ENCODE results near the gene GAB4. TPM values are rescaled to one million over a fixed set of nuclear protein-coding genes. Genes with fewer than 3 reads are reported as not detected.

Gene GAB4
- polyA plus RNA-seq, 2 of the 4 experiments (the other 2 are of a cell fraction), result not detected

DNA sequence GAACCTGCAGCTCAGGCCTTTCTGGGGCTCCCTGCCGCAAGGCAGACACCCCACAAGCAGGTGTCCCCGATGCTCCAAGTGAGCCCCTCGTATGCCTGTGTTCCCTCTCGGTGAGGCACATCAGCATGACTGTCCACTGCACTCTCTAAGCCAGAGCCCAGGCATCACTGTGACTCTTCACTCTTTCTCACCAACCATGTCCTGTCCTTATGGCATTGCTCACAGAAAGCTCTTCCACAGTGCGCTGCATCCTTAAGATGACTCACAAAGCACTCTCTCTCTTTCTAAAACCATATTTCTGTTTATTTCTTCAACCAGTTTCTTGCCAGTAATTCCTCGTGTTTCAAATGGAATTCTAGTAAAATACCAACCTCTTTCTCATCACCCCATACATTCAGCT is 18.1 kb downstream of the GAB4 start:
- TF ChIP-seq ZFP36 (IDR thresholded peaks at IDR 0.05; ENCODE audit: borderline replicate concordance, partially characterized antibody), result no peak
- no peak for TF ChIP-seq RARB (CRISPR knock-in tag; IDR thresholded peaks at IDR 0.05)
- TF ChIP-seq FOSB (CRISPR knock-in tag; IDR thresholded peaks at IDR 0.05), result no peak
- H3K27ac ChIP-seq, result no peak overlapping the region
- no peak overlapping the region for H3K4me2 ChIP-seq
- H3K4me3 ChIP-seq, result no peak overlapping the region
- no peaks in the 10 kb centered on the region for H3K9me3 ChIP-seq
- FAIRE-seq, result no peak
- ChIA-PET CTCF (interaction anchor here (0.7 kb wide), 1 partner anchor 85 kb away, joined by 3 read pairs; no protein-coding TSS in a partner anchor), POLR2A (no interaction called here)
- no peak for DNase-seq (ENCODE audit: low read depth in 1 of 2, low spot score in 1 of 2)
- WGBS (ENCODE audit: missing lambda C conversion rate), result 22% methylated on average over 6 of the region's 6 CpGs
- ATAC-seq, result no peak
- H3K4me1 ChIP-seq, result no peaks in the 10 kb centered on the region

- Histone ChIP-seq H3K4me2 (no peak overlapping the region), H3K4me1 (no peaks in the 10 kb centered on the region), H3K4me3 (no peak overlapping the region), H3K27ac (no peak overlapping the region), H3K9me3 (no peaks in the 10 kb centered on the region)
- WGBS (ENCODE audit: missing lambda C conversion rate), result 70% methylated on average over 2 of the region's 6 CpGs
- POLR2A ChIA-PET, result no interaction called here
- FAIRE-seq (no peak), ATAC-seq (no peak), DNase-seq (ENCODE audit: low read depth in 1 of 2, low spot score in 1 of 2) (no peak)
- no peak for TF ChIP-seq FOSL2 (IDR thresholded peaks at IDR 0.05)
- TF ChIP-seq FOSL2 (CRISPR knock-in tag; IDR thresholded peaks at IDR 0.05), result no peak
- TF ChIP-seq CBX2 (IDR thresholded peaks at IDR 0.05; ENCODE audit: borderline replicate concordance, low read depth), result no peak
- TF ChIP-seq TP53 (CRISPR knock-in tag; IDR thresholded peaks at IDR 0.05), result no peak
- no peak for TF ChIP-seq FOXS1 (CRISPR knock-in tag; IDR thresholded peaks at IDR 0.05)
- TF ChIP-seq, protein P1, sequence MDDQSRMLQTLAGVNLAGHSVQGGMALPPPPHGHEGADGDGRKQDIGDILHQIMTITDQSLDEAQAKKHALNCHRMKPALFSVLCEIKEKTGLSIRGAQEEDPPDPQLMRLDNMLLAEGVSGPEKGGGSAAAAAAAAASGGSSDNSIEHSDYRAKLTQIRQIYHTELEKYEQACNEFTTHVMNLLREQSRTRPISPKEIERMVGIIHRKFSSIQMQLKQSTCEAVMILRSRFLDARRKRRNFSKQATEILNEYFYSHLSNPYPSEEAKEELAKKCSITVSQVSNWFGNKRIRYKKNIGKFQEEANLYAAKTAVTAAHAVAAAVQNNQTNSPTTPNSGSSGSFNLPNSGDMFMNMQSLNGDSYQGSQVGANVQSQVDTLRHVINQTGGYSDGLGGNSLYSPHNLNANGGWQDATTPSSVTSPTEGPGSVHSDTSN (IDR thresholded peaks at IDR 0.05), result no peak
- TF ChIP-seq, protein P2, sequence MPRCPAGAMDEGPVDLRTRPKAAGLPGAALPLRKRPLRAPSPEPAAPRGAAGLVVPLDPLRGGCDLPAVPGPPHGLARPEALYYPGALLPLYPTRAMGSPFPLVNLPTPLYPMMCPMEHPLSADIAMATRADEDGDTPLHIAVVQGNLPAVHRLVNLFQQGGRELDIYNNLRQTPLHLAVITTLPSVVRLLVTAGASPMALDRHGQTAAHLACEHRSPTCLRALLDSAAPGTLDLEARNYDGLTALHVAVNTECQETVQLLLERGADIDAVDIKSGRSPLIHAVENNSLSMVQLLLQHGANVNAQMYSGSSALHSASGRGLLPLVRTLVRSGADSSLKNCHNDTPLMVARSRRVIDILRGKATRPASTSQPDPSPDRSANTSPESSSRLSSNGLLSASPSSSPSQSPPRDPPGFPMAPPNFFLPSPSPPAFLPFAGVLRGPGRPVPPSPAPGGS (IDR thresholded peaks at IDR 0.05), result no peak
- no peak for TF ChIP-seq NFE2L2 (conservative IDR thresholded peaks at IDR 0.05; ENCODE audit: low read length)
- no peak for TF ChIP-seq KDM5A (IDR thresholded peaks at IDR 0.05)
- no peak for TF ChIP-seq ZSCAN20 (CRISPR knock-in tag; IDR thresholded peaks at IDR 0.05)
- TF ChIP-seq ZC3H11A (IDR thresholded peaks at IDR 0.05), result no peak
- TF ChIP-seq, protein P3, sequence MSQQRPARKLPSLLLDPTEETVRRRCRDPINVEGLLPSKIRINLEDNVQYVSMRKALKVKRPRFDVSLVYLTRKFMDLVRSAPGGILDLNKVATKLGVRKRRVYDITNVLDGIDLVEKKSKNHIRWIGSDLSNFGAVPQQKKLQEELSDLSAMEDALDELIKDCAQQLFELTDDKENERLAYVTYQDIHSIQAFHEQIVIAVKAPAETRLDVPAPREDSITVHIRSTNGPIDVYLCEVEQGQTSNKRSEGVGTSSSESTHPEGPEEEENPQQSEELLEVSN (IDR thresholded peaks at IDR 0.05; ENCODE audit: borderline replicate concordance, low read depth), result no peak
- no peak for TF ChIP-seq NPAS2 (CRISPR knock-in tag; IDR thresholded peaks at IDR 0.05; ENCODE audit: borderline replicate concordance)
- no peak for TF ChIP-seq POLR2A (IDR thresholded peaks at IDR 0.05; ENCODE audit: low read length)
- TF ChIP-seq RNF2 (IDR thresholded peaks at IDR 0.05; ENCODE audit: borderline replicate concordance, low read depth), result no peak
- TF ChIP-seq MAZ (IDR thresholded peaks at IDR 0.05; ENCODE audit: borderline replicate concordance, low read depth, low read length), result no peak
- TF ChIP-seq MYC (IDR thresholded peaks at IDR 0.05; ENCODE audit: borderline replicate concordance, low read length), result no peak
- TF ChIP-seq REST (IDR thresholded peaks at IDR 0.05), result no peak
- TF ChIP-seq HOXA7 (CRISPR knock-in tag; IDR thresholded peaks at IDR 0.05), result no peak
- no peak for TF ChIP-seq HEYL (CRISPR knock-in tag; IDR thresholded peaks at IDR 0.05)
- CTCF ChIA-PET, result no interaction called here
Measured at GRCh38 chr22:16988257-16988656, 19.8 kb downstream of the GAB4 start.

Data from A549 (cell line).